Adrenal gland (tissue), 12 donors: ENCODE measurements around the gene HIPK1. TPM values are rescaled to one million over a fixed set of nuclear protein-coding genes. Genes with fewer than 3 reads are reported as not detected.
"Not testable (repeated sequence)": the region's sequence is repeated elsewhere in the genome, so short reads cannot be mapped to it uniquely, and the experiment has no call there.

Source experiments
- DNase-seq, 7 donors: peaks; one replicate each; pipeline ENCODE4 v3.0.0-alpha.2; 2019 to 2020
- H3K27ac ChIP-seq, 5 donors: fragments of 200-600 bp; sonication (generic) in 4 of 5; 1 replicate in 3 of 5; 2 replicates in 2 of 5; pipeline versions ENCODE4 v1.5.1 to v1.8.0; 2016 to 2020; ENCODE audit warnings: mild to moderate bottlenecking in 1 of 5
- H3K27me3 ChIP-seq: fragments of 200-600 bp; 2 replicates; pipeline ENCODE4 v1.8.0; 2021
- H3K36me3 ChIP-seq, 2 donors: fragments of 200-600 bp; replicated peaks in 1 of 2; 1 replicate in 1 of 2; 2 replicates in 1 of 2; pipeline versions ENCODE4 v1.5.1 to v1.8.0; 2018 to 2022
- H3K4me1 ChIP-seq, 2 donors: fragments of 200-600 bp; replicated peaks in 1 of 2; 1 replicate in 1 of 2; 2 replicates in 1 of 2; pipeline versions ENCODE4 v1.5.1 to v1.8.0; 2018 to 2021
- H3K4me3 ChIP-seq, 4 donors: fragments of 200-600 bp; sonication (generic) in 3 of 4; one replicate each; pipeline ENCODE4 v1.5.1; 2016 to 2018
- H3K9me3 ChIP-seq, 3 donors: fragments of 200-600 bp; sonication (generic) in 1 of 3; replicated peaks in 1 of 3; 1 replicate in 2 of 3; 2 replicates in 1 of 3; pipeline versions ENCODE4 v1.5.1 to v1.8.0; 2016 to 2021
- POLR2A ChIP-seq, 2 donors: fragments of 450-650 bp; IDR thresholded peaks; one replicate each; pipeline ENCODE4 v1.6.1; 2017; ENCODE audit warnings: antibody characterized with exemption in 2 of 2, mild to moderate bottlenecking in 2 of 2, moderate library complexity in 1 of 2
- WGBS, 4 donors: extraction: QIAGEN DNeasy Blood & Tissue Kit in 2 of 4; methylation state at CpG; one replicate each; pipeline versions ENCODE4 v1.1.5 to v1.1.7; 2013 to 2017; 5-methylcytosine and 5-hydroxymethylcytosine counted together
- intact Hi-C, 2 donors: fragments of 100-400 bp; cut with DNase I; formaldehyde crosslinking; loops; one replicate each; pipeline versions ENCODE4 v1.14.1 to v1.15.0; 2022 to 2023
- polyA plus RNA-seq, 3 donors: library from polyadenylated mRNA; stranded (reverse); fragments of 200-250 nt in 2 of 3; fragments of 350-450 nt in 1 of 3; fragmentation: Illumina TruSeq in 1 of 3; extraction: RNeasy Lipid Tissue Mini Kit (QIAGEN cat#74804) in 1 of 3; gene quantifications; one replicate each; pipeline ENCODE4 v1.2.3, GENCODE V29; 2013 to 2014
- total RNA-seq, 9 donors: library from RNA; depleted of rRNA in 4 of 9; stranded (reverse); fragments of >200 nt in 4 of 9; fragments of 120-200 nt in 1 of 9; fragmentation: NEBNext Ultra II Directional in 1 of 9; extraction: Animal tissue kit (Norgen Biotek cat#: 25700) in 1 of 9; gene quantifications; one replicate each; pipeline versions ENCODE4 v1.1.0 to v1.2.4, GENCODE V29; 2013 to 2023
- TF ChIP-seq, protein P1 (sequence below), 6 experiments: fragments of 450-650 bp in 4 of 6; fragments of 200-600 bp in 2 of 6; sonication (generic) in 1 of 6; IDR thresholded peaks; 1 replicate in 5 of 6; 2 replicates in 1 of 6; pipeline versions ENCODE4 v1.5.1 to v1.8.0; 2016 to 2021; ENCODE audit warnings: antibody characterized with exemption in 6 of 6, mild to moderate bottlenecking in 2 of 6, moderate library complexity in 1 of 6
- donor health status: healthy with polysubstance abuse.
- donor health status: Bipolar disorder and iron deficiency.
- donor health status: DM: yes; HTN: yes; CAD: no.
- donor health status: DM: no; HTN: no; CAD: no.
- donor health status: DM: no; HTN: no; CAD: no.
- donor health status: DM: yes; HTN: yes; CAD: no.

Gene HIPK1
- total and polyA plus RNA-seq, 12 donors: 13.0 to 102 (median 64.7) TPM

DNA sequence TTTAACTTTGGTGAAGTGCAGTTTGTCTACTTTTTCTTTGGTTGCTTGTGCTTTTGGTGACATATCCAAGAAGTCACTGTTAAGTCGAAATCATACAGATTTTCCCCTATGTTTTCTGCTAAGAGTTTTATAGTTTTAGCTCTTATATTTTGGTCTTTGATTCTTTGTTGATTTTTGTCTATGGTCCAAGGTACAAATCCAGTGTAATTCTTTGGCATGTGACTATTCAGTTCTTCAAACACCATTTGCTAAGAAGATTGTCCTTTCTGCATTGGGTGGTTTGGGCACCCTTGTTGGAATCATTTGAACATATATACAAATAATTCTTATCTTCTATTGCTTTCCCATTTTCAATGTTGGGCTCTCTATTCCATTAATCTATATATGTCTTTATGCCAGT, 16.2 kb downstream of the HIPK1 start:
- DNase-seq: no peak
- TF ChIP-seq, protein P1, sequence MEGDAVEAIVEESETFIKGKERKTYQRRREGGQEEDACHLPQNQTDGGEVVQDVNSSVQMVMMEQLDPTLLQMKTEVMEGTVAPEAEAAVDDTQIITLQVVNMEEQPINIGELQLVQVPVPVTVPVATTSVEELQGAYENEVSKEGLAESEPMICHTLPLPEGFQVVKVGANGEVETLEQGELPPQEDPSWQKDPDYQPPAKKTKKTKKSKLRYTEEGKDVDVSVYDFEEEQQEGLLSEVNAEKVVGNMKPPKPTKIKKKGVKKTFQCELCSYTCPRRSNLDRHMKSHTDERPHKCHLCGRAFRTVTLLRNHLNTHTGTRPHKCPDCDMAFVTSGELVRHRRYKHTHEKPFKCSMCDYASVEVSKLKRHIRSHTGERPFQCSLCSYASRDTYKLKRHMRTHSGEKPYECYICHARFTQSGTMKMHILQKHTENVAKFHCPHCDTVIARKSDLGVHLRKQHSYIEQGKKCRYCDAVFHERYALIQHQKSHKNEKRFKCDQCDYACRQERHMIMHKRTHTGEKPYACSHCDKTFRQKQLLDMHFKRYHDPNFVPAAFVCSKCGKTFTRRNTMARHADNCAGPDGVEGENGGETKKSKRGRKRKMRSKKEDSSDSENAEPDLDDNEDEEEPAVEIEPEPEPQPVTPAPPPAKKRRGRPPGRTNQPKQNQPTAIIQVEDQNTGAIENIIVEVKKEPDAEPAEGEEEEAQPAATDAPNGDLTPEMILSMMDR (IDR thresholded peaks at IDR 0.05): no peak
- no peak for TF ChIP-seq POLR2A (IDR thresholded peaks at IDR 0.05)
- Histone ChIP-seq H3K36me3 (peaks cover 0 to 9% of the 10 kb centered on the region in 2 donors), H3K4me1 (peaks cover 37 to 42% of the 10 kb centered on the region in 2 donors), H3K4me3 (no peak overlapping the region), H3K27ac (no peak overlapping the region), H3K27me3 (no peaks in the 10 kb centered on the region), H3K9me3 (no peaks in the 10 kb centered on the region)
- 96 to 100% (median 100%) methylated on average over 1 of the region's 1 CpG for WGBS, 4 donors
- intact Hi-C loops: no loop called here

DNA sequence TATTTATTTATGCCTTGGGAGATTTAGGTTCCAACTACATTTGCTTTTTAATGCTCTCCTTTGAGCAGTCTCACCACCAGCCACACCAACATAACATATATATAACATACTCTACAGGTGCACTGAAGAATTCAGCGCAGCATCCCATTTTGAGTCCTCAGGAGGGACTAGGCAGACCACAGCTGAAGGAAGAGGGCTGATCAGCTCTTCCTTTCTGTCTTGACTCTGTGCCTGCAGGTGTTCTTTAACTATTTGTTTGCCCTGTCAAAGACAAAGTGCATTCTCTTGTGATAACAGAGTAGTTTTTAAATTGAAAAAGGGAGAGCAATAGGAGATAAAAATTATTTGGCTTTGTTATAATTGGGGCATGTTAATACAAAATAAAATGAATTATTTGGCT, 17.0 kb downstream of the HIPK1 start:
- H3K36me3 ChIP-seq: peaks cover 0 to 2% of the 10 kb centered on the region in 2 donors
- H3K27me3 ChIP-seq: no peaks in the 10 kb centered on the region
- no peak overlapping the region for H3K27ac ChIP-seq
- H3K9me3 ChIP-seq: no peaks in the 10 kb centered on the region
- TF ChIP-seq, protein P1 (IDR thresholded peaks at IDR 0.05): no peak
- TF ChIP-seq POLR2A (IDR thresholded peaks at IDR 0.05): no peak
- no peak for DNase-seq
- H3K4me3 ChIP-seq: no peak overlapping the region
- peaks cover 37 to 41% of the 10 kb centered on the region in 2 donors for H3K4me1 ChIP-seq
- intact Hi-C loops: no loop called here
- WGBS, 4 donors: 57 to 88% (median 74%) methylated on average over 1 of the region's 1 CpG

DNA sequence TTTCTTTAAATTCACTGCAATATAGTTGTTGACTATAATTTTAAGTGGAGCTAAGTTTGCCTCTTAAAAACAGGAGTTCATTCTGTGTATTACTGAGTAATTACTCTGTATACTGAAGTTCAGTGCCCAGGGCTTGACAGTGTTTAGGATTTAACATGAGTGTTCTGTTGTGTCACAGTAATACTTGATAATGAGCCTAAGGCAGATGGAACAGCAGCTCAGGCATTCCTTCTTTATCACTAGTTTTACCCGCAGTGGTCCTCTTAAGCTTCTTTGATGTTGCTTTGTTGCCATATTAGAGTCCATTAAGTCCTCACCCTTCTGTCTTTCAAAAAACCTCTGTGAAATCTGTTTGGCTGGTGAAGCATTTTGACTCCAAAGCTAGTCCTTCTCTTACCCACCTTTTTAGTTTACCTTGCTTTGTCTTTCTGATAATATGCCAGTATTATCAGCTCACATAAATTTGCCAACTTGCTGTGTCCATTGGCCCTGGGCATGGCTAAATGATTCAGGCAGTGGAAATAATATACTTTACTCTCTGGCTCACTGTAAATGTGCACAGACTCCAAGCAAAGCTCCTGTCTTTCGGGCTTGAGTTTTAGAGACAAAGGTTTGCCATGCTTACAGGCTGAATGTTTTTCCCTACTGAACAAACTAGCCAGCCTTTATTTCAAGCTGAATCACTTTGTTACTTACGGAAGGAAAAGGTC, 17.7 kb downstream of the HIPK1 start:
- no peaks in the 10 kb centered on the region for H3K27me3 ChIP-seq
- no peak for TF ChIP-seq POLR2A (IDR thresholded peaks at IDR 0.05)
- TF ChIP-seq, protein P1 (IDR thresholded peaks at IDR 0.05): no peak
- whole genome bisulfite sequencing, 4 donors: 16 to 27% (median 23%) methylated on average over 3 of the region's 3 CpGs
- no peaks in the 10 kb centered on the region for H3K9me3 ChIP-seq
- H3K4me3 ChIP-seq: no peak overlapping the region
- no peak for DNase-seq
- intact Hi-C loops: no loop called here
- peaks cover 37 to 41% of the 10 kb centered on the region in 2 donors for H3K4me1 ChIP-seq
- no peaks in the 10 kb centered on the region for H3K36me3 ChIP-seq
- H3K27ac ChIP-seq: peak overlapping the region in 4 of 5 donors; percentile 1 to 63 (median 60)

DNA sequence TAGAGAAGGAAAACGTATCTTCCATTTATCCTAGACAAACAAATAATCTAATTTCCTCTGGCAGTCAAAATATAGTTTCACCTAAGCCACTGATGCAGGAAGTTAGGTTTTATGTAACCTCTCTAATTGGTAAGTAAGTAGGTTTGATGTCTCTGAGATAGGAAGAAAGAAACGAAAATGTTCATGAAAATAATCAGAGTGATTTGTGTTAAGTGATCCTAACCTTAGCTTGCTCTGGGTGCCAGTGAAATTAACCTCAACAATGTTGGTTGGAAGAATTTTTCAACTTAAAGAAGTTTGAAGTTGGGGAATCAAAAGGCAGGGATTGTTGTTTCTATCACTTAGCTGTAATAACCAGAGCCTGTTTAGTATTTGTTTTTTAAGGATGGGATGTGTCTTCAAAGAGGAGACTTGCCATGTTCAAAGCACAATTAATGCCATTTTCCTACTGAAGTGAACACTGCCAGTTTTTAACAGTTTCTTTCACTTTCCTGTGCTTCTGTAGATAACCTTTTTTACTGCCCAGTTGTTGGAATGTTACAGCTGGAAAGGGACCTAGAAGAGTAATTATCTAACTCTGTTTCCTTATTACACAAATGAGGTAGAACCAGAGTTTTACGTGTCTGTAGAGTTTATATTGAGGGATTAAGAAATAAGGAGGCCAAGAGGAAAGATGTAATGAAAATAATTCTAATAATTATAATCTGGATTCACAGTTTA, 18.4 kb downstream of the HIPK1 start:
- DNase-seq: no peak
- TF ChIP-seq POLR2A (IDR thresholded peaks at IDR 0.05): no peak
- TF ChIP-seq, protein P1 (IDR thresholded peaks at IDR 0.05): no peak
- H3K27ac ChIP-seq: peak overlapping the region; percentile 1 to 63 (median 59)
- no peaks in the 10 kb centered on the region for H3K36me3 ChIP-seq
- intact Hi-C loops: no loop called here
- 9 to 14% (median 12%) methylated on average over 3 of the region's 3 CpGs for WGBS, 4 donors
- H3K4me3 ChIP-seq: no peak overlapping the region
- peaks cover 37 to 47% of the 10 kb centered on the region in 2 donors for H3K4me1 ChIP-seq
- H3K27me3 ChIP-seq: no peaks in the 10 kb centered on the region
- H3K9me3 ChIP-seq: no peaks in the 10 kb centered on the region

DNA sequence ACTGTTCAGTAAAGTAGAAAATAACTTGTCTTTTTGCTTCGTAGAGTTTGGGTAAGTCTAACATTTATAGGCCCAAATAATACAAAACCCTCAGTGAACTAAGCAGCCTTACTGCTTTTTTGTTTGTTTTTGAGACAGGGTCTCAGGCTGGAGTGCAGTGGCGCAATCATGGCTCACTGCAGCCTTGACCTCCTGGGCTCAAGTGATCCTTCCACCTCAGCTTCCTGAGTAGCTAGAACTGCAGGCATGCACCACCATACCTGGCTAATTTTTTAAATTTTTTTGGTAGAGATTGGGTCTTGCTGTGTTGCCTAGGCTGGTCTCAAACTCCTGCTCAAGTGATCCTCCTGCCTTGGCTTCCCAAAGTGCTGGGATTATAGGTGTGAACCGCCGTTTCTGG, 19.0 kb downstream of the HIPK1 start:
- H3K9me3 ChIP-seq, H3K4me3 ChIP-seq, H3K36me3 ChIP-seq, H3K27me3 ChIP-seq, intact Hi-C loops: not testable (repeated sequence)
- H3K4me1 ChIP-seq: peaks cover 37 to 51% of the 10 kb centered on the region in 2 donors
- H3K27ac ChIP-seq: peak overlapping the region in 3 of 5 donors; percentile 59 to 63 (median 61)
- 44 to 60% (median 53%) methylated on average over 4 of the region's 4 CpGs for WGBS, 4 donors
- DNase-seq: peak in 1 of 7 donors; percentile 32
